ENCODE data around the gene LTBP2.

The LTBP2 gene

DNA sequence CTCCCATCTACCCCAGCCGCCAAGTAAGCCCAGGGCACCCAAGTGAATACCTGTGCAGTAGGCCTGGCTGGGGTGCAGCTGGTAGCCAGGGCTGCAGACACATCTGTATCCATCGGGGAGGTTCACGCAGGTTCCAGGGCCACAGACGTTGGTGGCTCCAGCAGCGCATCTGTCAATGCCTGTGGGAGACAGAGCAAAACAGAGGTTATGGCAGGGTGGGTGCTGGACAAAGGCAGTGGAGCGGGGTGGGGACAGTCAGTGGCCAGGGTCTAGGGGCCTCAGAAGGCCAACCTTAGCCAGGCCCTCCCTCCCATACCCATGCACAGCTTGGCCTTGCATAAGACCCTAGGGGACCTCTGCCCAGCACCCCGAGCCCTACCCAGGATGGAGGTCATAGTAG, 89.3 kb downstream of the LTBP2 start:
- DNase-seq, result no peak

DNA sequence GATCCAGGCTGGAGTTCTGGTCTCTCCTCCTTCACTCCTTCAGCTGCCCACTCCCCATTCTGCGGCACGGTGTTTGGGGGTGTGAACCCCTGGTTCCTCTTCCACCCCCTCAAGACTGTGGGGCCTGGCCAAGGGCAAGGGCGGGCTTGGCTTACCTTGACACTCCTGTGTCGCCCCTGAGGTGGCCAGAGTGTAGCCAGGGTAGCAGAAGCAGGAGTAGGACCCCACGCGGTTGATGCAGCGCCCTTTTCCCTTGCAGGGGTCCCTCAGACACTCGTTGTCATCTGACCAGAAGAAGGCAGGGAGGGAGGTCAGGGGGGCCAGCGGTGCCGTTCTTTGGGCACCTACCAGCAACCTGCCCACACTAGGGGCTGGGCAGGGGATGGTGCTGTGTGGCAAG, 90.3 kb downstream of the LTBP2 start:
- DNase-seq, result no peak

- DNase-seq, result no peak
Measured at GRCh38 chr14:74519316-74520074, 92.5 kb downstream of the LTBP2 start.

GRCh38 chr14:74518221-74518620, 93.8 kb downstream of the LTBP2 start:
- no peak for DNase-seq

GRCh38 chr14:74517731-74518130, 94.3 kb downstream of the LTBP2 start:
- DNase-seq, result no peak

DNA sequence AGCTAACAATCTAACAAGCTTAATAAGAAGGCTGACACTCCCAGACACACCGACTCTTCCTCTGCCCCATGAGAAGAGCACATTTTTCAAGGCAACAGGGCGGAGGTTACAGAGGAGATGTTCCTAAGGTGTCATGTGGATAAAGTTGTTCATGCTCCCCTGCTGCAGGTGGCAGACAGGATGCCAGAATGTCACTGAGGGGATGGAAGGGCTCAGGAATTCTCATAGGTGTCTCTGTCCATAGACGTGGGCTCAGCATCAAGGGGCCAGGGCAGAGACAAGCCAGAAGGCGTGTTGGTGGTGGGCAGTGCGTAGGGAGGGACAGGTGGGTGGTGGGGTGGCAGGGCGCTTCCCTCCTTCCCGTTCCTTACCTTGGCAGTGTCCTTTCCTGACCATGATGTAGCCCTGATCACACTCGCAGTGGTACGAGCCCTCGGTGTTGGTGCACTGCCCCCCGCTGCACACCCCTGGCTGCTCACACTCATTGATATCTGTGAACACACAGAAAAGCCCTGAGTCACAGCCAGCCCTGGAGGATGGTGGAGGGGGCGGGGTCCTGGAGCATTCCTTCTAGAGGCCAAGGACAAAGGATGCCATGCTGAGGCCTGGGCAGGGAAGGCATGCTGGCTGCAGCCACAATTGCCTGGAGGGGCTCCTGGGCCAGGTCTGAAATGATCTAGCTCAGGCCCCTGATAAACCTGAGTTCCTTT, 95.4 kb downstream of the LTBP2 start:
- DNase-seq, result no peak

DNA sequence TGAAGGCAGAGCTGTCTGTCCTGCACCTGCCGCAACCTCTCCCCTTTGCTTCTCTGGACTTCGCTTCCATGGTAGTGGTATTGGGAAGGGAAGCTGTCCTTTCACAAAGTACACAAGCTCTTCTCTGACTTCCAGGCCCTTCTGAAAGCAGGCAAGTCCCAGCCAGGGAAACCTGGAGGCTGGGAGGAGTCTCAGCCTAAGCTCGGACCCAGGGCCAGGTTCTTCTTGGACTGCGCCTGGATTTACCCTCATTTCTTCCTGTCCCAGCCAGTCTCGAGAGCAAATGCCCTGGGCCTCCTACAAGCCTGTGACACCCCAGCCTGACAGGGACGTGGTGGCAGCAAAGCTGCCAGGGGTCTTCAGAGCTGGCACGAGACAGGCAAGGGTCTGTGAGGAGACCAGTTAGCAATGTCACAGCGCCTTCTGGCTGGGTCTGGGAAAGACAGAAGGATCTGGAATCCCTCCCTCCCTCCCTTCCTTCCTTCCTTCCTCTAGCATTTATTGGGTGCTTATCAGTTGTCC, 96.1 kb downstream of the LTBP2 start:
- no peak for DNase-seq

DNA sequence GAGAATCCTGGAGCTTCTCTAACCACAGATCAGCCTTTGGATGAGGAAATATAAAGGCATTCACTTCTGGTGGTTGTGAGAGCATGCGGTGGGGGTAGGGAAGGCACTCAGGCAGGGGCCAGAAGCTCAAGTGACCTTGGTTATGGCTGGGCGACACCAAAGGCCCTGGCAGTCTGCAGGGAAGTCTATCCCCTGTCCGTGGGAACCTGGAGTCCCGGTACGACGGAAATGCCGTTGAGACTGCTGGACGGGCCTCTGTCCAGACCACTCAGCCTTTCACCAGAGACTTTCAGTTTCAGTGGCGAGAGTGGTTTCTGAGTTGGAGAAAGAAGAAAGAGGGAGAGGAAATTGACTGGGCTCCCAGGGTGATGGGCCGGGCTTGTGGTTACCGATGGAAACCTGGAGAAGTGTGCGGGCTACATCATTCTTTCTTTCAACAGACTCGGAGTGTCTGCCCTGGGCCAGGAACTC, 97.5 kb downstream of the LTBP2 start:
- DNase-seq, result no peak

GRCh38 chr14:74511966-74512830, 99.8 kb downstream of the LTBP2 start:
- DNase-seq, result no peak

GRCh38 chr14:74510959-74511409, 101.1 kb downstream of the LTBP2 start:
- DNase-seq, result no peak

DNA sequence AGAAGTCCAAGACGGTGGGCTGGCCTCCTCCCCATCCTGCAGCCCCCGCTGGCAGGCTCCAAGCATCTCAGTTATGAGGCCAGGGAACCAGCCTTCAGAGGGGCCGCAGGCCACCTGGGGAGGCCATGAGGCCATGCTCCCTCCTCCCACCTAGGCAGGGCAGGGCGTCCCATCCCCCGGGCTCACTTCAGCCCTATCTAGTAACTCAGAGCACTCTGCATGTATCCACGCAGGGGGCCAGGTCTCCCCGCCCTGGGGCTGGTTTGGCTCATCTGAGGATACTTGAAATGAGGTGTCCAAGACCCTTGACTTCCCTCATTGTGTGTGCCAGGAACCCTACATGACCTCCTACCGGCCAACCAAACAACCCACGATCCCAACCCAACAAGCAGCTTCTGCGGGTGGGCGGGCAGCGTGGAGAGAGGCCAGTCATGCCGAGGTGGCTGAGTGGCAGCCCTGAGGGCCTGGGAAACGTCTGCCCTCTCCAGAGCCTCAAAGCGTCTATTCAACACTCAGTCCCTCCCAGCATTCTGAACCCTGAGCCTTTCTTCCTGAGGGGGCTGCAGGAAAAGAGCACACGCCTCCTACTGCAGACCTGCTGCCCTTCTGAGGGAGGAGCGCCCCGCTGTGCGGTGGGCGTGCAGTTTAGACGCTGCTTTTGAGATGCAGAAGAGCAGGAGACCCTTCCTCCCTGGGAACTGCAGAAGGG, 101.7 kb downstream of the LTBP2 start:
- no peak for DNase-seq

DNA sequence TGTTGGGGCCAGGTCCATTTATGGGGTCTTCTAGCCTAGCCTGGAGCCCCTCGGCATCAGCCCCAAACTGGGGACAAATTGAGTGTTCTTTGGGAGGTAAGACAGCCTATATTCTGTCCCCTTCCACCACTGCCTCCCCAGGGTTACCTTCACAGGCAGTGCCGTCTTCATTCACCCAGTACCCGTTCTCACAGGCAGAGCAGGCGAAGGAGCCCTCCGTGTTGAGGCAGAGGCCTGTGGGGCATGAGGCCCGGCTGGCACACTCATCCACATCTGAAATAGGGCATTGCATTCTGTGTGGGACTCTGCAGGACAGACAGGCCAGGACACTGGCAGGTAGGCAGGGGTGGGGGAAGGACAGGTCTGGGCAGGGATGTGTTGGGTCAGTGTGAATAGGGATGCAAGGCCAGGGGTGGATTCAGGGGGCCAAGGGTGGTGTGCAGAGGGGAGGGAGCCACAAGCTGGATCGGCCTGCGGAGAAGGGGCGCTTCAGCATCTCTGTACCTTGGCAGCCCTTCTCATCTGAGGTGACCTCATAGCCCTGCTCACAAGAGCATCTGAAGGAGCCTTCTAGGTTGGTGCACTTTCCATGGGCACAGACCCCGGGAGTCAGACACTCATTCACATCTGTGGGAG, 102.3 kb downstream of the LTBP2 start:
- no peak for DNase-seq

DNA sequence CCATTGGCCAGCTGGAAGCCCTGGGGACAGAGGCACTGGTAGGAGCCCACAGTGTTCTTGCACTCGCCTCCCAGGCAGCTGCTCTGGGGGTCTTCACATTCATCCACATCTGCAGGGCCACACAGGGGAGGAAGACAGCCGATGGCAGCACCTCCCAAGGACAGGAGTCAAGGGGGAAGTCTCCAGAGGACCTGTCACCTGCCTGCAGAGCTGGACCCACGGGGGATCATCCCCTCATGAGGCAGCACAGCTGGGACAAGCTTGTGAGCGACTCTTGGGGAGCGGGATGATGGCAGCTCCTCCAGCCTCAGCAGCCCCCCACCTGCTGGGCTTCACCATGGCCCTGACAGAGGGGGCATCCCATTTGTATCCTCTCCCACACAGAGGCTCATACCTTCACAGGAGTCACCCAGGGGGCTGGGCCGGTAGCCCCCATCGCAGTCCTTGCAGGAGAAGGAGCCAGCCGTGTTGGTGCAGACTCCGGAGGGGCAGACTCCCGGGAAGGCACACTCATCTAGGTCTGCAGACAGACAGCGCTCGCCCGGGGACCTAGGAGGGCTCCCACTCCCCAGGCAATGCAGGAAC, 103.1 kb downstream of the LTBP2 start:
- no peak for DNase-seq

- no peak for DNase-seq
Measured at GRCh38 chr14:74508292-74508731, 103.7 kb downstream of the LTBP2 start.

- DNase-seq, result no peak
Measured at GRCh38 chr14:74507840-74508239, 104.2 kb downstream of the LTBP2 start.

DNA sequence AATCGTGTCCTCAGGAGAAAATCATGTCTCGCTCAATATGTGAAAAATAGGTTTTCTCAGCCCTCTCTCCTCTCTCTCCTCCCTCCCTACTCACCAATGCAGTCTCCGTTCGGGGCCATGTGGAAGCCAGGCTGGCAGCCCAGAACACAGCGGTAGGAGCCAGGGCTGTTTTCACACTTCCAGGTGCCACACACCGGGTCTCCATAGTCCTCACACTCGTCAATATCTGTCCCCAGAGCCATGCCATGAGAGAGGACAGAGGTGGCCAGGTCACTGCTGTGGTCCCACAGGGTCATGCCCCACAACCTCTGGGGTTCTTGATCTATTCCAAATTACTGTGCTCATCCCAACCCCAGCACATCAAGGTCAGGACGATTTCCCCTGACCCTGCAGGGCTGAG, 105.0 kb downstream of the LTBP2 start:
- no peak for DNase-seq

GRCh38 chr14:74506411-74506851, 105.6 kb downstream of the LTBP2 start:
- DNase-seq, result no peak

- no peak for DNase-seq
Measured at GRCh38 chr14:74505831-74506230, 106.2 kb downstream of the LTBP2 start.

DNA sequence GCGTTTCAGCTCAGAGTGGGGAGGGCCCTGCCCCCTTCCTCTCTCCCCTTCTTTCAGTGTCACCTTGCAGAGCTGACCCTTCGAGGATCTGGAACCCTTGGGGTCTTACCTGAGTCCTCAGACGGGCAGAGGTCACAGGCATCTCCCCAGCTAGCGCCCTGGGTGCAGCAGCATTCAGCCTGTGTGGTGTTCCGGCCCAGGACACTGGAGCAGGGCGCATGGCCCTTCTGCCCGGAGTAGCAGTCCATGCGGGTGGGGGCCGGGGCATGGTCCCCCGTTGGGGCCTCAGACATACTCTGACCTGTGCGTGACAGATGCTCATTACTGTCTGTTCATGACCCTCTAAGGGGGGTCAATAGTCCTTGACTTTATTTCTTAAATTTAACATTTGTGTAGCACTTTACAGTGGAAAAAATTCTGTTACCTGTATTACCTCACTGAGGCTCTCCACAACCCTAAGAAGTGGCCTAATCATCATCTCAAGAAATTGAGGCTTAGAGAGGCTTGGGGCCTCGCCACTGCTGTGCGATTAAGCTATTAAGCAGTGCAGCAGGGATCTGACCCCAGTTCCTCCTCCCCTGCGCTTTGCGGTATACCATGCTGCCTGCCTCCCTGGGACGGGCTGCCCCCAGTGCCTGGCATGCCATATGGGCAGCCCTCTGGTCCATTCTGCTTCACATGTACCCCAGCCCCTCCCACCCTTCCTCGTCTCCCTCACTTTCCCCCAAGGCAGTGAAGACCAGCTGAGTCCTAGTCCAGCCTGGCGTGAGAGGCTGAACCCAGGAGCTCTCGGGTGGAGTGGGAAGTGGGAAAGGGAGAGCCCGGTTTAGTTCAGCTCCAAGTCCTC, 106.9 kb downstream of the LTBP2 start:
- DNase-seq, result no peak

GRCh38 chr14:74504412-74504811, 107.6 kb downstream of the LTBP2 start:
- no peak for DNase-seq
